HepG2 (cell line): ENCODE results near the gene SLCO4A1. TPM values are rescaled to one million over a fixed set of nuclear protein-coding genes. Genes with fewer than 3 reads are reported as not detected.

Source experiments
- ATM ChIP-seq: fragments of 450-650 bp; IDR thresholded peaks from 2 replicates; pipeline ENCODE4 v1.7.1; 2017; ENCODE audit warnings: mild to moderate bottlenecking, borderline replicate concordance
- HDAC2 ChIP-seq: sonication (generic); formaldehyde crosslinking; IDR thresholded peaks from 2 replicates; pipeline ENCODE4 v1.4.0; 2020; ENCODE audit warnings: missing genetic modification reagents
- NBN ChIP-seq: fragments of 450-650 bp; conservative IDR thresholded peaks from 2 replicates; pipeline ENCODE4 v1.6.1; 2017
- PTBP1 ChIP-seq: fragments of 200-400 bp; formaldehyde crosslinking; IDR thresholded peaks from 2 replicates; pipeline ENCODE4 v1.6.1; 2018; ENCODE audit warnings: low read length, low read depth; ENCODE audit not compliant: poor library complexity, severe bottlenecking
- RORA ChIP-seq: sonication (generic); formaldehyde crosslinking; IDR thresholded peaks from 2 replicates; pipeline ENCODE4 v1.5.0; 2020; ENCODE audit warnings: mild to moderate bottlenecking, missing genetic modification reagents, moderate library complexity
- SMARCC2 ChIP-seq: fragments of 450-650 bp; IDR thresholded peaks from 2 replicates; pipeline ENCODE4 v1.6.1; 2017; ENCODE audit warnings: antibody characterized with exemption, mild to moderate bottlenecking
- U2AF1 ChIP-seq: fragments of 200-400 bp; formaldehyde crosslinking; optimal IDR thresholded peaks from 2 replicates; pipeline ENCODE3; 2017; ENCODE audit warnings: mild to moderate bottlenecking, low read depth, low read length
- YEATS2 ChIP-seq: sonication (generic); formaldehyde crosslinking; IDR thresholded peaks from 2 replicates; pipeline ENCODE4 v1.4.0; 2020; ENCODE audit warnings: missing genetic modification reagents, borderline replicate concordance
- ZBTB38 ChIP-seq: sonication (generic); formaldehyde crosslinking; IDR thresholded peaks from 2 replicates; pipeline ENCODE4 v1.5.1; 2020; ENCODE audit warnings: mild to moderate bottlenecking, missing genetic modification reagents
- ZNF160 ChIP-seq: sonication (generic); formaldehyde crosslinking; IDR thresholded peaks from 2 replicates; pipeline ENCODE4 v1.8.0; 2022; ENCODE audit warnings: mild to moderate bottlenecking, inconsistent platforms, missing genetic modification reagents
- ZNF589 ChIP-seq: sonication (generic); formaldehyde crosslinking; conservative IDR thresholded peaks from 2 replicates; pipeline ENCODE4 v1.8.0; 2022; ENCODE audit warnings: mild to moderate bottlenecking, moderate library complexity, missing genetic modification reagents
- polyA plus RNA-seq, 8 experiments: library from polyadenylated mRNA; depleted of rRNA in 3 of 8; stranded (reverse) in 7 of 8; unstranded in 1 of 8; fragments of >200 nt; fragmentation: Illumina TruSeq in 4 of 8; extraction: Trizol in 4 of 8; gene quantifications; 2 replicates each; pipeline versions ENCODE4 v1.2.1 to v1.2.3, GENCODE V29; 2011 to 2016; ENCODE audit warnings: low read depth in 4 of 8, missing spikeins in 1 of 8, mixed read lengths in 1 of 8; ENCODE audit not compliant: insufficient read depth in 1 of 8
- total RNA-seq, 5 experiments: library from RNA; depleted of rRNA; stranded (reverse); fragments of >200 nt; fragmentation: Illumina TruSeq; extraction: Trizol; gene quantifications; 2 replicates each; pipeline ENCODE4 v1.2.3, GENCODE V29; 2016; ENCODE audit warnings: low read depth in 1 of 5
- TF ChIP-seq, protein P1 (sequence below): sonication (generic); formaldehyde crosslinking; IDR thresholded peaks from 2 replicates; pipeline ENCODE4 v1.4.0; 2020; ENCODE audit warnings: missing genetic modification reagents, borderline replicate concordance
- TF ChIP-seq, protein P2 (sequence below): sonication (generic); formaldehyde crosslinking; conservative IDR thresholded peaks from 2 replicates; pipeline ENCODE4 v1.8.0; 2022; ENCODE audit warnings: missing genetic modification reagents
- TF ChIP-seq, protein P3 (sequence below): sonication (generic); formaldehyde crosslinking; IDR thresholded peaks from 2 replicates; pipeline ENCODE4 v1.5.1; 2020; ENCODE audit warnings: missing genetic modification reagents, mild to moderate bottlenecking, borderline replicate concordance
- TF ChIP-seq, protein P4 (sequence below): sonication (generic); formaldehyde crosslinking; IDR thresholded peaks from 2 replicates; pipeline ENCODE4 v1.5.0; 2020; ENCODE audit warnings: mild to moderate bottlenecking, missing genetic modification reagents, borderline replicate concordance

Gene SLCO4A1
- total and polyA plus RNA-seq, 2 of the 13 experiments (the other 11 are each of a cell fraction or from before 2014, with no cell fraction given) = 55.5 to 112 TPM

DNA sequence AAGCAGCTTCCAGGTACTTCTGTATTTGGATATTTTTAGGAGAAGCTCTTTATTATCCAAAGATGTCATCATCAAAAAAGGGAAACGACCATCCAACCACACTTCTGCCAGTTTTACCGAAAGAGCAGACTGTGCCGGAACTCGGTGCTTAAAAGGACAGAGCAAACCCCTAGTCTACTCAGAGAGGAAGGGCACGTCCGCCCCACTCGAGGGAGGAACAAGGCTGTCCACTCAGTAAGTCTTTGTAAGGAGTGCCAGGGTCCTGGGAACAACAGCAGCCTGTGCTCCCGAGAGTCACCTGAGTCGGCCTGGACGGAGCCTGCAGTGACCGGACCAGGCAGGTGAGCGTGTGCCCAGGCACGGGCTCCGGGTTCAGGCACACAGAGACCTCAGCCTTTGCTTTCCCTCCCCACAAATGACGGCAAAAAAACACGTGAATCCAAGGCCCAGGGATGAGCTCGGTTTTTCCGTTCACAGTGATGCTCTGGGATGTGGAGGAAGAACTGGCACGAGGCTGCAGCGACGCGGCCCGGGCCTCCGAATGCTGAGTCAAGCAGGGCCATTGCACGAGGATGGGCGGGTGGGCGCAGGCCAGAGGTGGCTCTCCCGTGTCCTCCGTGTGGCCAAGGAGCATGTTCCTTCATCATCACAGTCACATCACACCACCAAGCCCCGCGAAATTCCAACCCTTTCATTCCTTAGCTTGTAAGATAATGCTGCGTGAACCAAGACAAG, 17.4 kb upstream of the SLCO4A1 start (continued):
- TF ChIP-seq, protein P1, sequence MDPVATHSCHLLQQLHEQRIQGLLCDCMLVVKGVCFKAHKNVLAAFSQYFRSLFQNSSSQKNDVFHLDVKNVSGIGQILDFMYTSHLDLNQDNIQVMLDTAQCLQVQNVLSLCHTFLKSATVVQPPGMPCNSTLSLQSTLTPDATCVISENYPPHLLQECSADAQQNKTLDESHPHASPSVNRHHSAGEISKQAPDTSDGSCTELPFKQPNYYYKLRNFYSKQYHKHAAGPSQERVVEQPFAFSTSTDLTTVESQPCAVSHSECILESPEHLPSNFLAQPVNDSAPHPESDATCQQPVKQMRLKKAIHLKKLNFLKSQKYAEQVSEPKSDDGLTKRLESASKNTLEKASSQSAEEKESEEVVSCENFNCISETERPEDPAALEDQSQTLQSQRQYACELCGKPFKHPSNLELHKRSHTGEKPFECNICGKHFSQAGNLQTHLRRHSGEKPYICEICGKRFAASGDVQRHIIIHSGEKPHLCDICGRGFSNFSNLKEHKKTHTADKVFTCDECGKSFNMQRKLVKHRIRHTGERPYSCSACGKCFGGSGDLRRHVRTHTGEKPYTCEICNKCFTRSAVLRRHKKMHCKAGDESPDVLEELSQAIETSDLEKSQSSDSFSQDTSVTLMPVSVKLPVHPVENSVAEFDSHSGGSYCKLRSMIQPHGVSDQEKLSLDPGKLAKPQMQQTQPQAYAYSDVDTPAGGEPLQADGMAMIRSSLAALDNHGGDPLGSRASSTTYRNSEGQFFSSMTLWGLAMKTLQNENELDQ = 0 out of 2 replicates have a peak, but pooled peaks have one; percentile 14
- no peak for TF ChIP-seq U2AF1
- TF ChIP-seq, protein P2, sequence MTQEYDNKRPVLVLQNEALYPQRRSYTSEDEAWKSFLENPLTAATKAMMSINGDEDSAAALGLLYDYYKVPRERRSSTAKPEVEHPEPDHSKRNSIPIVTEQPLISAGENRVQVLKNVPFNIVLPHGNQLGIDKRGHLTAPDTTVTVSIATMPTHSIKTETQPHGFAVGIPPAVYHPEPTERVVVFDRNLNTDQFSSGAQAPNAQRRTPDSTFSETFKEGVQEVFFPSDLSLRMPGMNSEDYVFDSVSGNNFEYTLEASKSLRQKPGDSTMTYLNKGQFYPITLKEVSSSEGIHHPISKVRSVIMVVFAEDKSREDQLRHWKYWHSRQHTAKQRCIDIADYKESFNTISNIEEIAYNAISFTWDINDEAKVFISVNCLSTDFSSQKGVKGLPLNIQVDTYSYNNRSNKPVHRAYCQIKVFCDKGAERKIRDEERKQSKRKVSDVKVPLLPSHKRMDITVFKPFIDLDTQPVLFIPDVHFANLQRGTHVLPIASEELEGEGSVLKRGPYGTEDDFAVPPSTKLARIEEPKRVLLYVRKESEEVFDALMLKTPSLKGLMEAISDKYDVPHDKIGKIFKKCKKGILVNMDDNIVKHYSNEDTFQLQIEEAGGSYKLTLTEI (CRISPR knock-in tag) = no peak
- TF ChIP-seq, protein P3, sequence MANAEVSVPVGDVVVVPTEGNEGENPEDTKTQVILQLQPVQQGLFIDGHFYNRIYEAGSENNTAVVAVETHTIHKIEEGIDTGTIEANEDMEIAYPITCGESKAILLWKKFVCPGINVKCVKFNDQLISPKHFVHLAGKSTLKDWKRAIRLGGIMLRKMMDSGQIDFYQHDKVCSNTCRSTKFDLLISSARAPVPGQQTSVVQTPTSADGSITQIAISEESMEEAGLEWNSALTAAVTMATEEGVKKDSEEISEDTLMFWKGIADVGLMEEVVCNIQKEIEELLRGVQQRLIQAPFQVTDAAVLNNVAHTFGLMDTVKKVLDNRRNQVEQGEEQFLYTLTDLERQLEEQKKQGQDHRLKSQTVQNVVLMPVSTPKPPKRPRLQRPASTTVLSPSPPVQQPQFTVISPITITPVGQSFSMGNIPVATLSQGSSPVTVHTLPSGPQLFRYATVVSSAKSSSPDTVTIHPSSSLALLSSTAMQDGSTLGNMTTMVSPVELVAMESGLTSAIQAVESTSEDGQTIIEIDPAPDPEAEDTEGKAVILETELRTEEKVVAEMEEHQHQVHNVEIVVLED (CRISPR knock-in tag) = no peak
- no peak for TF ChIP-seq SMARCC2
- peak; percentile 0 for TF ChIP-seq PTBP1
- TF ChIP-seq ZNF160 = no peak
- TF ChIP-seq HDAC2 (CRISPR knock-in tag) = no peak
- TF ChIP-seq NBN = no peak
- TF ChIP-seq ZNF589 (CRISPR knock-in tag) = no peak
- TF ChIP-seq YEATS2 = no peak
- no peak for TF ChIP-seq RORA (CRISPR knock-in tag)
- no peak for TF ChIP-seq ATM
- peak; percentile 76 for TF ChIP-seq ZBTB38 (CRISPR knock-in tag)
- TF ChIP-seq, protein P4, sequence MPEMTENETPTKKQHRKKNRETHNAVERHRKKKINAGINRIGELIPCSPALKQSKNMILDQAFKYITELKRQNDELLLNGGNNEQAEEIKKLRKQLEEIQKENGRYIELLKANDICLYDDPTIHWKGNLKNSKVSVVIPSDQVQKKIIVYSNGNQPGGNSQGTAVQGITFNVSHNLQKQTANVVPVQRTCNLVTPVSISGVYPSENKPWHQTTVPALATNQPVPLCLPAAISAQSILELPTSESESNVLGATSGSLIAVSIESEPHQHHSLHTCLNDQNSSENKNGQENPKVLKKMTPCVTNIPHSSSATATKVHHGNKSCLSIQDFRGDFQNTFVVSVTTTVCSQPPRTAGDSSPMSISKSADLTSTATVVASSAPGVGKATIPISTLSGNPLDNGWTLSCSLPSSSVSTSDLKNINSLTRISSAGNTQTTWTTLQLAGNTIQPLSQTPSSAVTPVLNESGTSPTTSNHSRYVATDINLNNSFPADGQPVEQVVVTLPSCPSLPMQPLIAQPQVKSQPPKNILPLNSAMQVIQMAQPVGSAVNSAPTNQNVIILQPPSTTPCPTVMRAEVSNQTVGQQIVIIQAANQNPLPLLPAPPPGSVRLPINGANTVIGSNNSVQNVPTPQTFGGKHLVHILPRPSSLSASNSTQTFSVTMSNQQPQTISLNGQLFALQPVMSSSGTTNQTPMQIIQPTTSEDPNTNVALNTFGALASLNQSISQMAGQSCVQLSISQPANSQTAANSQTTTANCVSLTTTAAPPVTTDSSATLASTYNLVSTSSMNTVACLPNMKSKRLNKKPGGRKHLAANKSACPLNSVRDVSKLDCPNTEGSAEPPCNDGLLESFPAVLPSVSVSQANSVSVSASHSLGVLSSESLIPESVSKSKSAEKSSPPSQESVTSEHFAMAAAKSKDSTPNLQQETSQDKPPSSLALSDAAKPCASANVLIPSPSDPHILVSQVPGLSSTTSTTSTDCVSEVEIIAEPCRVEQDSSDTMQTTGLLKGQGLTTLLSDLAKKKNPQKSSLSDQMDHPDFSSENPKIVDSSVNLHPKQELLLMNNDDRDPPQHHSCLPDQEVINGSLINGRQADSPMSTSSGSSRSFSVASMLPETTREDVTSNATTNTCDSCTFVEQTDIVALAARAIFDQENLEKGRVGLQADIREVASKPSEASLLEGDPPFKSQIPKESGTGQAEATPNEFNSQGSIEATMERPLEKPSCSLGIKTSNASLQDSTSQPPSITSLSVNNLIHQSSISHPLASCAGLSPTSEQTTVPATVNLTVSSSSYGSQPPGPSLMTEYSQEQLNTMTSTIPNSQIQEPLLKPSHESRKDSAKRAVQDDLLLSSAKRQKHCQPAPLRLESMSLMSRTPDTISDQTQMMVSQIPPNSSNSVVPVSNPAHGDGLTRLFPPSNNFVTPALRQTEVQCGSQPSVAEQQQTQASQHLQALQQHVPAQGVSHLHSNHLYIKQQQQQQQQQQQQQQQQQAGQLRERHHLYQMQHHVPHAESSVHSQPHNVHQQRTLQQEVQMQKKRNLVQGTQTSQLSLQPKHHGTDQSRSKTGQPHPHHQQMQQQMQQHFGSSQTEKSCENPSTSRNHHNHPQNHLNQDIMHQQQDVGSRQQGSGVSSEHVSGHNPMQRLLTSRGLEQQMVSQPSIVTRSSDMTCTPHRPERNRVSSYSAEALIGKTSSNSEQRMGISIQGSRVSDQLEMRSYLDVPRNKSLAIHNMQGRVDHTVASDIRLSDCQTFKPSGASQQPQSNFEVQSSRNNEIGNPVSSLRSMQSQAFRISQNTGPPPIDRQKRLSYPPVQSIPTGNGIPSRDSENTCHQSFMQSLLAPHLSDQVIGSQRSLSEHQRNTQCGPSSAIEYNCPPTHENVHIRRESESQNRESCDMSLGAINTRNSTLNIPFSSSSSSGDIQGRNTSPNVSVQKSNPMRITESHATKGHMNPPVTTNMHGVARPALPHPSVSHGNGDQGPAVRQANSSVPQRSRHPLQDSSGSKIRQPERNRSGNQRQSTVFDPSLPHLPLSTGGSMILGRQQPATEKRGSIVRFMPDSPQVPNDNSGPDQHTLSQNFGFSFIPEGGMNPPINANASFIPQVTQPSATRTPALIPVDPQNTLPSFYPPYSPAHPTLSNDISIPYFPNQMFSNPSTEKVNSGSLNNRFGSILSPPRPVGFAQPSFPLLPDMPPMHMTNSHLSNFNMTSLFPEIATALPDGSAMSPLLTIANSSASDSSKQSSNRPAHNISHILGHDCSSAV (CRISPR knock-in tag) = no peak
